HUES64 (cell line): Measurements from ENCODE around the gene SLC44A1.
A peak's percentile ranks its signal among the peaks of the same experiment; 100 is the strongest.

ENCODE experiments used
- H3K27ac ChIP-seq: 2 replicates; pipeline ENCODE4 v1.7.0; 2013; ENCODE audit warnings: low read depth, low read length, inconsistent platforms
- H3K27me3 ChIP-seq: 2 replicates; pipeline ENCODE4 v1.6.1; 2013; ENCODE audit warnings: mild to moderate bottlenecking, low read length; ENCODE audit not compliant: insufficient read depth
- H3K36me3 ChIP-seq: 2 replicates; pipeline ENCODE4 v1.6.1; 2013; ENCODE audit warnings: mild to moderate bottlenecking, low read length; ENCODE audit not compliant: insufficient read depth
- H3K4me1 ChIP-seq: 2 replicates; pipeline ENCODE4 v1.6.1; 2013; ENCODE audit warnings: mild to moderate bottlenecking, low read length, moderate library complexity; ENCODE audit not compliant: insufficient read depth
- H3K4me3 ChIP-seq: 2 replicates; pipeline ENCODE4 v1.5.1; 2013; ENCODE audit warnings: mild to moderate bottlenecking, low read length, moderate library complexity
- H3K9ac ChIP-seq: 2 replicates; pipeline ENCODE4 v1.6.1; 2013; ENCODE audit warnings: mild to moderate bottlenecking, low read depth, low read length
- H3K9me3 ChIP-seq: 2 replicates; pipeline ENCODE4 v1.6.1; 2013; ENCODE audit warnings: low read depth, low read length; ENCODE audit not compliant: insufficient read depth
- WGBS: fragments of 150-250, 120-280 bp; methylation state at CpG from one replicate; pipeline ENCODE4 v1.1.7; 2013; ENCODE audit warnings: missing lambda C conversion rate; 5-methylcytosine and 5-hydroxymethylcytosine counted together

The SLC44A1 gene

DNA sequence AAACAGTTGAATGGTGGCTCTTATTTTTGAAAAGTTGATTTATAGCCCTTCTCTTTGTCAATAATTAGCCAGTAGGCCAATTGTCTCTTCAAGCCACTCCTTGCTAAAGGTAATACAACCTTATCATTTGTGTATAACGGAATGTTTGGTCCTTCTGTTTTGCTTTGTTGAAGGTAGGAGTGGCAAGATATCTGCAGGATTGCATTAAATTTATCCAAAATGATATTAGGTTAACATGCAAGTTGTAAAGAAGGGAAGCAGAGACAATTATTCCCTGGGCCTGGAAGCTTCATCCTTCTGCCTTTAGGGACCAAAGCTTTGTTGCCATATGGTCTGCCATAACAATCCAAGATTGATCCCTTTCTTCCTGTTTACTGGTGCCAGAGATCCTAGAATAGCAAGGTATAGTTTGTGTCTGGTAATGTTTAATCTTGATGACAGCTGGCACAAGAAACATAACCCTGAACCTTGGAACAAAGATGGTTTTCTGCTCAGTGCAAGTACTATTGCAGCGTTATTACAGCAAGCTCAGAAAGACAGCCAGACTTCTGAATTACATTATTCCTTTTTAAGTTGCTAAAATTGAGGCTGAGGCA, 187.9 kb downstream of the SLC44A1 start:
- Histone ChIP-seq H3K27me3 (no peaks in the 10 kb centered on the region), H3K27ac (no peak overlapping the region), H3K9me3 (no peaks in the 10 kb centered on the region), H3K4me3 (no peak overlapping the region), H3K36me3 (no peaks in the 10 kb centered on the region), H3K9ac (no peak overlapping the region), H3K4me1 (no peaks in the 10 kb centered on the region)
- WGBS = 89% methylated on average over 2 of the region's 2 CpGs

DNA sequence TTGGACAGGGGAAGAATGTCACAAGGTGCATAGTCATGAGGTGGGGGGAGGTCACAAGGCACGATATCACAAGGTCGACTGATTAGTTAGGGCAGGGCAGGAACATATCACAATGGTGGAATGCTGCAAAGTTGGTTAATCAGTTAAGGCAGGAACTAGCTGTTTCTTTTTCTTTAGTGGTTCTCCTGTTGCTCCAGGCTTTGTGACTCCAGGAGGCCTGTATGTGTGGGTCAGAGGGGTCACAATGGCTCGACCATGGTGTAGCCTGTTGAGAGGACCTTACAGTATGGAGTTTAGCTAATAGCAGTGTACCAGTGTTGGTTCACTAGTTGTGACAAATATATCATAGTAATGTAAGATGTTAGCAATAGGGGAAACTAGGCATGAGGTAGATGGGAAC, 191.0 kb downstream of the SLC44A1 start:
- WGBS = 93% methylated on average over 3 of the region's 3 CpGs
- Histone ChIP-seq H3K9ac (no peak overlapping the region), H3K27ac (no peak overlapping the region), H3K4me3 (no peak overlapping the region), H3K9me3 (no peaks in the 10 kb centered on the region), H3K36me3 (no peaks in the 10 kb centered on the region), H3K27me3 (no peaks in the 10 kb centered on the region), H3K4me1 (peaks cover 6% of the 10 kb centered on the region; the same call in 1 of the 2 replicates)

DNA sequence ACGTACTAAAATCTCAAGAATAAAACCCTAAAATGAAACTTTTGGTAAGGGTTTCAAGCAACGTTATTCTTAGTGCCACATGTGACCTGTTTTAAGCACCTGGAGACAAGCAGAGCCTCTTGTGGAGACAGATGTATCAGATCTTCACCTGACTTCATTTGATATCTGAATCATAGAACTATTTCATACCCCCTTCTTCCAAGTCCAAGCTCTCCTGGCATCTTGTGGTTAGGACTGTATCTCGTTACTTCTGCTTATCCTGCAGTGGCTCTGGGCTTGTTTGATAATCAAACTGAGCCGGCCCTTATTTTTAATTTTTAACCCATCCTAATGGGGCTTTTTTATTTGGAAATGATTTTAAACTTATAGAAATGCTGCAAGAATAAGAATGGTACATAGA, 192.3 kb downstream of the SLC44A1 start:
- Histone ChIP-seq H3K4me3 (no peak overlapping the region), H3K27ac (no peak overlapping the region), H3K9ac (no peak overlapping the region), H3K27me3 (no peaks in the 10 kb centered on the region), H3K36me3 (no peaks in the 10 kb centered on the region), H3K4me1 (peaks cover 6% of the 10 kb centered on the region; the same call in 1 of the 2 replicates), H3K9me3 (no peaks in the 10 kb centered on the region)
- WGBS = 96% methylated on average over 4 of the region's 4 CpGs

DNA sequence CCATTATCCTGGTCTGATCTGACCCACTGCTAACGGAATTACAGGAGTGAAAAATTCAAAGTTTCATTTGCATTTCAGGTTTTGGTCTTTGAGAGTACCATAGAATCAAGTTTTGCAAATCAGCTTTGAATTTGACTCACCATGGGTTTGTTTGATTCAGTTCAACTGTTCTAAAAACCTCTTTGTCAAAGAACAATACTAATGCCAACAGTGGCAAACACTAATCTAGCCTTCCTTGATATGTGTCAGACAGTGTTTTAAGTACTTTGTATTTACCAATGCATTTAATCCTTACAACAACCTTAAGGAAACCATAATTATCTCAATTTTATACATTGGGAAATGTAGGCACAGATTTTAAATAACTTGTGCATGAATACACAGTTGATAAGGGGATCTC, 193.3 kb downstream of the SLC44A1 start:
- peaks cover 6% of the 10 kb centered on the region; the same call in 1 of the 2 replicates for H3K4me1 ChIP-seq
- H3K36me3 ChIP-seq = no peaks in the 10 kb centered on the region
- 60% methylated on average over 1 of the region's 1 CpG for WGBS
- H3K9me3 ChIP-seq = no peaks in the 10 kb centered on the region
- no peak overlapping the region for H3K4me3 ChIP-seq
- H3K27ac ChIP-seq = no peak overlapping the region
- no peak overlapping the region for H3K9ac ChIP-seq
- H3K27me3 ChIP-seq = no peaks in the 10 kb centered on the region

DNA sequence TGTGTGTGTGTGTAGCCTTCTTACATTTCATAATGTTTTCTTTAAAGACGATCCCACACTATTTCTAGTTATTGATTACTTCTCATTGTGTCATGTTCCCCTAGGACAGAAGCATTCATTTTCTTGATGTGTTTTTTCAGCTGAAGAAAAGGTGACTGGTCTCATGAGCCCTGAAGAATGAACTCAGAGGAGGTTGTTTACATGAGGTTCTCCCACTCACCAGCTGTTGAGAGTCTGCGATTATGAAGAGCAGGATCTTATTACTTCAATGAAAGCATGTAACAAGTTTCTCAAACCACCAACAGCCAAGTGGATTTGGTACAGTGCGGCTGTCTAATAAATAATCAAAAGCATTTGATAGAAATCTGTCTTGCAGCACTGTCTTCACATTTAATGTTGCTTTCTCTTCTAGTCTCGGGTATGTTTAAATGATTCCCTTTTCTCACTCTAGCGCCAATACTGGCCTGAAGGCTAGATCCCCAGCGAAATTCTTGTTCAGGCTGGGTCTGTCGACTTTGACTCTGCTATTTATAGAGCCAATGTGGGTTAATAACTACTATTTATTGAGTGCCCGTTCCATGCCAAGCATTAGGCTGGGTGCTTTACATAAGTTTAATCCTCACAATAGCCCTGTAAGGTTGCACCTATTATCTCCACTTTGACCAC, 193.8 kb downstream of the SLC44A1 start:
- Histone ChIP-seq H3K4me1 (peaks cover 6% of the 10 kb centered on the region; the same call in 1 of the 2 replicates), H3K4me3 (no peak overlapping the region), H3K27me3 (no peaks in the 10 kb centered on the region), H3K36me3 (no peaks in the 10 kb centered on the region), H3K9me3 (no peaks in the 10 kb centered on the region), H3K9ac (no peak overlapping the region), H3K27ac (no peak overlapping the region)
- 96% methylated on average over 7 of the region's 8 CpGs for WGBS

DNA sequence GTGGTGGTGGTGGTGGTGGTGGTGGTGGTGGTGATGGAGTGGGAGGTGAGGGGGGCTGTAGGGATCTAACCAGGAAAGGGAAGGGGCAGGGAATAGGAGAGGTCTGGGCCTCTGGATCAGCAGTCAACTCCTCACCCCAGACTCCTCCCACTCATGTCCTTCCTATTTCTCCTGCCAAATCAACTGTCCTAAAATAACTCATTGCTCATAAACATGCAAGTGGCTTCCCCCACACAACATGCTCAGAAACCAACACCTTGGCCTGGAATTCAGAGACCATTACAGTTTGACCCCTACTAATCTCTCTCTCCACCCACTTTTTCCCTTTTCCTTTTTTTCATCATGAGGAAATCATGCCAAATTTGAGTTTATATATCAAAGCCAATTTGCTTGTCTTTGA, 195.0 kb downstream of the SLC44A1 start:
- Histone ChIP-seq H3K36me3 (no peaks in the 10 kb centered on the region), H3K27me3 (no peaks in the 10 kb centered on the region)

DNA sequence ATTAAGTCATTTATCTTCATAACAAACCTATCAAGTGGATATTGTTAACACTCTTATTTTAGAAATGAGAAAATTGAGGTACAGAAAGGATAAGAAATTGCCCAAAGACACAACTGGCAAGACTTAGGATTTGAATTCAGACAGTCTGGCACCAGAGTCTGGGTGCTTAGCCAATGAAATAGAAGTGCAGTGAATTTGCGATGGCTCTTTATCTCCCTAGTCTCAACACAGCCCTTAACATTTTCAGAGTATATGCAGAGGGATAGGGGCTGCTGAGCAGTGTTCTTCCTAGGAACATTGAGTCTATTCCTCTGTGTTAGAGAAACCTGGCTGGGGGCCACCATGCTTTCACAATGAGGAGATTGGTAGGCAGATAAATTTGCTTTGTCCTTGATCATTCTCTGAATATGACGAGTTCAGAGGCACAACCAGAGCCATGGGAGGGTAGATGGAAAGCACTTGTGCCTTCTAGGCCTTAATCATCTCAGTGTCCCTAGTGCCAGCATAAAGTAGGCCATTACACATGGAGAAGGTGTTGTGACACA, 197.2 kb downstream of the SLC44A1 start:
- Histone ChIP-seq H3K27me3 (no peaks in the 10 kb centered on the region), H3K9me3 (no peaks in the 10 kb centered on the region), H3K4me1 (peaks cover 10% of the 10 kb centered on the region), H3K27ac (no peak overlapping the region), H3K4me3 (no peak overlapping the region), H3K9ac (no peak overlapping the region), H3K36me3 (no peaks in the 10 kb centered on the region)
- WGBS = 92% methylated on average over 2 of the region's 2 CpGs

More for the DNA sequence above, 195.0 kb downstream of the SLC44A1 start:
- H3K4me3 ChIP-seq = no peak overlapping the region
- H3K27ac ChIP-seq = no peak overlapping the region
- H3K4me1 ChIP-seq = peaks cover 10% of the 10 kb centered on the region
- no peaks in the 10 kb centered on the region for H3K9me3 ChIP-seq
- H3K9ac ChIP-seq = no peak overlapping the region

DNA sequence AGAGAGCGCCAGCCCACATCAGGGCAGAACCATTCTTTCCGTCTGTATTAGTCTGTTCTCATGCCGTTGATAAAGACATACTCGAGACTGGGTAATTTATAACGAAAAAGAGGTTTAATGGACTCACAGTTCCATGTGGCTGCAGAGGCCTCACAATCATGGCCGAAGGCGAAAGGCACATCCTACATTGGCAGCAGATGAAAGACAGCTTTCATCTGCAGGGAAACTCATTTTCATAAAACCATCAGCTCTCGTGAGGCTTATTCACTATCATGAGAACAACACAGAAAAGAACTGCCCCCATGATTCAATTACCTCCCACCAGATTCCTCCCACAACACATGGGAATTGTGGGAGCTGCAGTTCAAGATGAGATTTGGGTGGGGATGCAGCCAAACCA, 198.7 kb downstream of the SLC44A1 start:
- H3K27me3 ChIP-seq = no peaks in the 10 kb centered on the region
- H3K27ac ChIP-seq = no peak overlapping the region
- H3K9ac ChIP-seq = no peak overlapping the region
- H3K36me3 ChIP-seq = no peaks in the 10 kb centered on the region
- no peak overlapping the region for H3K4me3 ChIP-seq
- peaks cover 4% of the 10 kb centered on the region; the same call in 1 of the 2 replicates for H3K4me1 ChIP-seq
- H3K9me3 ChIP-seq = no peaks in the 10 kb centered on the region
- WGBS = 93% methylated on average over 8 of the region's 8 CpGs

DNA sequence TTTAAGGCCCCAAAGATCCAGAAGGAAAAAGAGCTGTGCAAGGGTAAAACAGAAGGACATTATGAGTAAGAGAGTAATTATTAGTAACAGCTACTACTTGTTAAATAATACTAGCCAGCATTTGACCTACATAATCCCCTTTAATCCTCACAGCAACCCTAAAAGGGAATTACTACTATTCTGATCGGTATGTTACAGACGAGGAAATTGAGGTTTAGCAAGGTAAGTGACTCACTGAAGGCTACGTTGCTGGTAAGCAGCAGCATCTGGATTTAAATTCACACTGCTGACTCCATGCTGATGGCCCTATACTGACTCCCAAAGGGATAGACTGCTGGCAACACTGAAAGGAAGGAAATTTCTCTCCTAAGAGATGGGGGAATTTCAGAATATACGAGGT, 199.7 kb downstream of the SLC44A1 start:
- no peak overlapping the region for H3K27ac ChIP-seq

DNA sequence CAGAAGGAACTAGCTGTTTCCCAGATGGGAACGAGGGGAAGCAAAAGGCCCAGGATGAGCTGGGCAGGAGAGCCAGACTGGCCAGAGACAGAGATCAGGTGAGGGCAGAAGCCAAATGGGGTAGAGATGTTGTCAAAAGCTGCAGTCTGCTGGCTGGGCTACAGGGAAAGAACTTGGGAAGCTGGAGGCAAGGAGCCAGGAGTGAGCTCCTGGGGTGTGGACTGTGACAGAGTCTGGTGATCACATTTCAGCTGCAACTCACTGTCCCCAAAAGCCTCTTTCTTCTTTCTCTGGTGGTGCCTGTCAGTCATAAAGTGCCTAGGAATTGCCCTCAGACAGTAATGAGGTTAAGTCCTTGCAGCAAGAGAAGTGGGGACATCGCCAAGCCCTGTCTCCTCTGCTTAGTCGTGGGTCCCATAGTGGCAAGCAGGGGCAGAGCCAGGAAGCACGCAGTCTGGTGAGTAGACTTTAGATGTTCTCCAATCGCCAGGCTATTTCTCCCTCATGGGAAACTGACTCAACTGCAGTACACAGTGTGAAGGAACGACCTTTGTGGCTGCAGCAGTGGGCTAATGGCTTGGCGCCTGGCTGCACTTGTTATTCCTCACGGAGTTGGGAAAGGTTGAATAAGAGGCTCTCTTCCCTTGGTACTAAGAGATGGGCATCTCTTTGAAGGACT, 200.9 kb downstream of the SLC44A1 start:
- Histone ChIP-seq H3K27me3 (no peaks in the 10 kb centered on the region), H3K36me3 (no peaks in the 10 kb centered on the region), H3K4me1 (peaks cover 14% of the 10 kb centered on the region), H3K4me3 (no peak overlapping the region), H3K9ac (no peak overlapping the region), H3K9me3 (no peaks in the 10 kb centered on the region), H3K27ac (no peak overlapping the region)
- WGBS = 81% methylated on average over 8 of the region's 8 CpGs

More for the DNA sequence above, 199.7 kb downstream of the SLC44A1 start:
- H3K27me3 ChIP-seq = no peaks in the 10 kb centered on the region
- no peak overlapping the region for H3K4me3 ChIP-seq
- no peak overlapping the region for H3K9ac ChIP-seq
- peaks cover 9% of the 10 kb centered on the region for H3K4me1 ChIP-seq
- H3K36me3 ChIP-seq = no peaks in the 10 kb centered on the region
- no peaks in the 10 kb centered on the region for H3K9me3 ChIP-seq
- 82% methylated on average over 4 of the region's 4 CpGs for WGBS

DNA sequence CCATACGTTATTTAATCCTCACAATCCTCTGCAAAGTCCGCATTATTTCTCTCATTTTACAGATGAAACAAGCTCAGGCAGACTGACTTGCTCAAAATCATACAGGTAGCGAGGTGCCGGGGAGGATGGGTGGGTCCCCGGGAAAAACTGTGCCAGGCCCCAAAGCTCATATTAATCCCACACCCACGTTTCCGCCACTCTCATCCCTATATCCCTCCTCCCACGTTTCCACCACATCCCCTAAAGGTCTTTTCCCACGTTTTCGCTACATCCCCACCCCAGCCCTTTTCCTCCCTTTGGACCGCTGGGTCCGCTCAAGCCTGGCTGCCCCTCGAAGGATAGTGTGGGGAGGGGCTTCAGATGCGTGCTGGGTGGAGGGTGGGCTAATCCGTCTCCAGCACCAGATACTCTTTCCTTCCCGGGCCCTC, 202.9 kb downstream of the SLC44A1 start:
- H3K9me3 ChIP-seq = no peaks in the 10 kb centered on the region
- H3K4me3 ChIP-seq = peak overlapping the region; percentile 88

More for the DNA sequence above, 202.9 kb downstream of the SLC44A1 start:
- no peak overlapping the region for H3K27ac ChIP-seq
- H3K27me3 ChIP-seq = no peaks in the 10 kb centered on the region
- H3K4me1 ChIP-seq = peaks cover 14% of the 10 kb centered on the region
- H3K36me3 ChIP-seq = no peaks in the 10 kb centered on the region
- WGBS = 45% methylated on average over 12 of the region's 16 CpGs
- peak overlapping the region; percentile 88 for H3K9ac ChIP-seq
